DMS153 (cell line): Measurements from ENCODE around the gene BLM.

Experiments used
- DNase-seq: peaks from one replicate; lab custom pipeline; 2025; lab: John Stamatoyannopoulos, UW

Gene BLM

GRCh38 chr15:90691982-90692773 is 25.0 kb upstream of the BLM start:
- no peak for DNase-seq

GRCh38 chr15:90694987-90695386 is 22.2 kb upstream of the BLM start:
- no peak for DNase-seq

GRCh38 chr15:90697175-90697574 is 20.0 kb upstream of the BLM start:
- no peak for DNase-seq

- no peak for DNase-seq
Observed at GRCh38 chr15:90698629-90699028, 18.5 kb upstream of the BLM start.

GRCh38 chr15:90701048-90701447 is 16.1 kb upstream of the BLM start:
- no peak for DNase-seq

- DNase-seq = no peak
Observed at GRCh38 chr15:90701880-90702630, 15.1 kb upstream of the BLM start.

GRCh38 chr15:90703455-90703854 is 13.7 kb upstream of the BLM start:
- no peak for DNase-seq

GRCh38 chr15:90705212-90705611 is 11.9 kb upstream of the BLM start:
- DNase-seq = no peak

- no peak for DNase-seq
Observed at GRCh38 chr15:90706394-90707327, 10.5 kb upstream of the BLM start.

GRCh38 chr15:90707489-90707888 is 9.7 kb upstream of the BLM start:
- DNase-seq = no peak

GRCh38 chr15:90708516-90708915 is 8.6 kb upstream of the BLM start:
- DNase-seq = no peak

- DNase-seq = no peak
Observed at GRCh38 chr15:90709278-90709677, 7.9 kb upstream of the BLM start.

GRCh38 chr15:90710436-90711027 is 6.6 kb upstream of the BLM start:
- DNase-seq = no peak

- DNase-seq = no peak
Observed at GRCh38 chr15:90711418-90711824, 5.7 kb upstream of the BLM start.

- DNase-seq = no peak
Observed at GRCh38 chr15:90711842-90712241, 5.3 kb upstream of the BLM start.

GRCh38 chr15:90713081-90713480 is 4.1 kb upstream of the BLM start:
- no peak for DNase-seq

GRCh38 chr15:90716317-90716975 is 700 bp upstream of the BLM start:
- no peak for DNase-seq

GRCh38 chr15:90718232-90718631 is 1.1 kb downstream of the BLM start:
- DNase-seq = no peak

GRCh38 chr15:90720131-90720530 is 3.0 kb downstream of the BLM start:
- DNase-seq = no peak

GRCh38 chr15:90729261-90729660 is 12.1 kb downstream of the BLM start:
- no peak for DNase-seq

GRCh38 chr15:90730290-90730689 is 13.1 kb downstream of the BLM start:
- DNase-seq = no peak
